SH-SY5Y (cell line): ENCODE data around the gene CDCP2.

ENCODE experiments used
- GATA2 ChIP-seq: IDR thresholded peaks from 2 replicates; pipeline ENCODE4 v1.6.1; 2011; ENCODE audit warnings: mild to moderate bottlenecking, low read depth, low read length
- GATA3 ChIP-seq: IDR thresholded peaks from 2 replicates; pipeline ENCODE4 v1.6.1; 2011; ENCODE audit warnings: low read depth, mild to moderate bottlenecking, low read length, moderate library complexity

- TF ChIP-seq GATA3 (no peak), GATA2 (no peak)
Observed at GRCh38 chr1:54172614-54173599, 20.1 kb upstream of the CDCP2 start.
